ENCODE data around the gene TMEM132D. TPM values are rescaled to one million over a fixed set of nuclear protein-coding genes. Genes with fewer than 3 reads are reported as not detected.
"Not testable (repeated sequence)": the region's sequence is repeated elsewhere in the genome, so short reads cannot be mapped to it uniquely, and the experiment has no call there.

TMEM132D gene
- total RNA-seq, 1 experiment from 2014 or later: 0.36 TPM

DNA sequence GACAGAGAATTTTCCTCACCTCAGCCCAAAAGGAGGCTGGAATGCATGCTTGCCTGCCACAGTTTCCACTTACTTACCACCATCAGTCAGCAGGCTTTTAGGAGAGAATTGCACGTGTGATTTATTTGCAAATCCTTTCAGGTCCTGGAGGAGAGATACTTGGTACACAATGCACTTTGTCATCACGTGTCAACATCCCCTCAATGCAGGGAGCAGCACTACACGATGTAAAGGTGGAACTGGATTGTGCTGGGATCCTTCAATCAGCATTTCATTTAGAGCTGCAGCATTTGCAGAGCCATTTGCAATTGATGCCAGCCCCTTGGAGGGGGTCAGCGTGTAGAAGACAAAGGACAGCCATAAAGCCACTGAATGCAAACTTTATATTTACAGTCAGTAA is 832.5 kb downstream of the TMEM132D start:
- no peak for DNase-seq (ENCODE audit: low read depth)

DNA sequence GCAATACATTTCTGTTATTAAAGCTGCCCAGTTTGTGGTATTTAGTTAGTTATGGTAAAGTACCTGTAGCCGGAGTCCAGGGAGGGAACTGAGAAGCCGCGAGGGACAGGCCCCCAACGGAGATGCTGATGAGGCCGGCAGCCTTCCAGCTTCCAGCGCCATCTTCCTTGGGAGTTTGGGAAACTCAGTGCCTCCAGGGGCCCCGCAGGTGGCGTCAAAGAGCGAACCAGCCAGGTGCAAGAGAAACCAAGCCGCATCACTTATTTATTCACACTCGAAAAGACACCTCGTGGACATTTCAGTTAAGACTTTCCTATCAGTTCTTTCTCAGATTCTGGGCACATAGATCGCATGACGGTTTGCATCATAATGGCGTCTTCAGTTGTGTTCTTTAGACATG is 833.9 kb downstream of the TMEM132D start:
- DNase-seq (ENCODE audit: low read depth): no peak

DNA sequence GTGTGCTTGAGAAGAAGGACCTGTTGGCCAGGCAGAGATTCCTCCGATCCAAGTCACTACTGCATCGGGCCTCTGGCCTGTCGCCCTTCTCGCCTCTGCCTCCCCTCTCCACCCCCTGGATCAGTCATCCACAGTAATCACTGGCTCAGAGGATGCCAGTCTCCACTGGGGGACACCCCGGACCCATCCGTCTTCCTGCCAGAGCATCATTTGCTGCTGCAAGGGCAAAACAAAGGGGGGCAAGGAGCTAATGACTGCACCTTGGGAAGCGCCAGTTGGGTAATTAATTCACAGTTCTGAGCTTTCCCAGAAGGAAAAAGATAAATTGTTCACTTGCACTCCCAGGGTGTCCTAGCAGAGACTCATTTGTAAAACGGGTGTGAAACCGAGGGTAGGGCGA is 835.1 kb downstream of the TMEM132D start:
- DNase-seq (ENCODE audit: low read depth): no peak

DNA sequence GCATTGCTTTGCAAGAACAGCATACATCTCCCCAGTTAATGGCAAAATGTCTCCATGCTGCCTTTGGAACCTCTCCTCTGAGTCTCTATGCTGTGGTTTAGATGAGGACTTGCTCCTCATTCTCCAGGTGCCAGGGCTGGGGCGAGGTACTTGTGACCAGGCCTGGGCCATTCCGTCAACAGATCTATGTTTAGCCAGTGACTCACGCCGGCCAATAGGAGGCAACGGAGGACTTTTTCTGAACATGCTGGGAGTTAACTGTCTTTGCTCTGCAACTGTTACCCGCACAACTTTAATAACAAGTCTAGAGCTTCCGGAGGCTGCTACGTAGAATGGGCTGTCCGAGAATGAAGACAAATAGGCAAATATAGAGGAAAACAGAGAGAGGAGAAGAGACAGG is 836.3 kb downstream of the TMEM132D start:
- DNase-seq (ENCODE audit: low read depth): peak; percentile 12

DNA sequence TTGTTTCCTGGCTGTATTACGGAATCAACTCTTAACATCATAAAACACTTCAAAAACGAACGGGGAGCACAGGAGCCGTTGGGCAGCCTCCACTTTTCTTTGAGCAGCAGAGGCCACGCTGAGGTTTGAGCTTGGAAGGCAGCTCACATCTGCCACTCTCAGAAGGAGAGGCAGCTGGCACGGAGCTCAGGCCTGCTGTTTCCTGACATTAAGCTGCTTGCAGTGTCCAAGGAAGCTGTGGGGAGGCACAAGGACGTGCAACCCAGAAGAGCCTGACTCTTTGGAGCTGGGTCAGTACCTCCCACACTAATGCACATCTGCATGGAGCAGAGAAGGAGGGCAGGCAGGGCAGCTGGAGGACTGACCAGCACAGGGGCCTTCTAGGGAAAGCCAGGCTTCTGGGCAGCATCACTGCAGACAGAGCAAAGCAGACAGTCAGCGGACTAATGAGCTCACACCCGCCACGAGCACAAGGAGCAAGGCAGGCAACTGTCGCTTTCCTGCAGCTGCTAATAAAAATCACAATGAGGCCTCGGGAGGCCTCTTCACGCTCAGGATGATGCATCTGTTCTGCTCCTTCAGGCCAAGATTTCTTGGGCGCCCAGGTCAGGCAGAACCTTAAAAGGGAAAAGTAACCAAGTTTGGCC is 839.5 kb downstream of the TMEM132D start:
- no peak for DNase-seq (ENCODE audit: low read depth)

DNA sequence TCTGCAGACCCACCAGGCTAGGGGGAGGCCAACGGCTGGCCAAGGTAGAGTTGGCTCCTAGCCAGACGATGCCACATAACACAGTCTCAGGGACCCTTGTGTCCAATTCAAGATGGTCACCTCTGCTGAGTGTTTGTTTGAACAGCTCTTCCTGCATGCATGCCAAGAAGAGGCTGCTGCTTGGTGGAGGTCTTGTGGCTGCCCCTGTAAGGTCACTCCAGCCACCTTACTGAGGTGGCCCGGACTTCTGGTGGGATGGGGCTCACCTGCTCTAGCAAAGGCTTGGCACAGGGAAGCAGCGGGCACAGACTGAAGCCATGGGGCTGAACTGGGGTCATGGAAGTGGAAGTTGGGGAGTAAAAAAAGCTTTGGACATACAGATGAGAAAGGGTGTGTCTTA is 840.2 kb downstream of the TMEM132D start:
- no peak for DNase-seq (ENCODE audit: low read depth)

DNA sequence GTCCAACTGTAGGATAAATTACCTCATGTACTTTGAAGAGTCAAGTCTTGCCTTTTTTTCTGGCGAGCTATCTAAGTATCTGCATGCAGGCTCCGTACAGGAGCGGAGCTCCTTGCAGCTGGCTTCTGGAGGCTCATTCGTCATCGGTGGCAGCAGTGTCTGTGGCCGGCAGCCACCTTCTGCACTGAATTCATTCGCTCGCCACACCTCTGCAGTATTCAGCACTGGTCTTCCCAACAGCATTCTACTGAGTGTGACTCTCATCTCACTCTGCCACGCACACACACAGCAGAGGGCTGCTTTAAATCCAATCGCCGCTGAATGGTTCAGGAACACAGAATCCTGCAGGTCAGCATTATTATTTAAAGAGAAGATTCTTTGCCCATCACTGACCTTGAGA is 850.6 kb downstream of the TMEM132D start:
- no peak for DNase-seq (ENCODE audit: low read depth)

DNA sequence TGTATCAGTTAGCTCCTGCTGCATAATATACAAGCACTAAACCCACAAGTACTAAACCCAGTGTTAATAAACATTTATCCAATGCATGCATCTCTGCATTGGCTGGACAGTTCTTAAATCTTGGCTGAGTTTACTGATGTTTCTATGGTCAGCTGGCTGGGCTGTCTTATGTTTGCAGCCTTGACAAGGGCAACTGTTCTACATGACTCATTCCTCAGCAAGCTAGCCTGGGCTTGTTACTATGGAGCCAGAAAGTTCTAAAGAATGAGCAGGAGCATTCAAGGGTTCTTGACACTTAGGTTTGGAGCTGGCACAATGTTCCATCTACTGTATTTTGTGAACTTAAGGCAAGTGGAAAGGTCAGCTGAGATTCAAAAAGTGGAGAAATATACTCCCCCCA is 851.5 kb downstream of the TMEM132D start:
- DNase-seq (ENCODE audit: low read depth): no peak

DNA sequence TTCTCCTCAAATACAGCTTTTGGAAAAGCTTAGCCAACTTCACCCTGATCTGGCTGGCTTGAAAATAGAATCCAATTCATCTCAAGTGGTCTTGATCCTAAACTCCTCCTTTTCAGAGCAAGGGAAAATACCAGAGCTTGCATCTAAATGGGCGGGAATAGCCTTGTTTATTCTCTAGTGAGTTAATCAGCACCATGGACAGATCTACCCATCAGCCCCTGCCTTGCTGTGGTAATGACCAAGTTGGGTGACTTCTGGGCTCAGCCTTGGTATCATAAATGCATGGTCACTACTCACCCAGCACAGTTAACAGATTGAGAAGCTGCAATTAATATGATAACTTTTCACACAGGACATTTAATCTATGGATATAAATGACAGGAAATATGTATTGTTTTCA is 853.9 kb downstream of the TMEM132D start:
- DNase-seq (ENCODE audit: low read depth): peak; percentile 15

DNA sequence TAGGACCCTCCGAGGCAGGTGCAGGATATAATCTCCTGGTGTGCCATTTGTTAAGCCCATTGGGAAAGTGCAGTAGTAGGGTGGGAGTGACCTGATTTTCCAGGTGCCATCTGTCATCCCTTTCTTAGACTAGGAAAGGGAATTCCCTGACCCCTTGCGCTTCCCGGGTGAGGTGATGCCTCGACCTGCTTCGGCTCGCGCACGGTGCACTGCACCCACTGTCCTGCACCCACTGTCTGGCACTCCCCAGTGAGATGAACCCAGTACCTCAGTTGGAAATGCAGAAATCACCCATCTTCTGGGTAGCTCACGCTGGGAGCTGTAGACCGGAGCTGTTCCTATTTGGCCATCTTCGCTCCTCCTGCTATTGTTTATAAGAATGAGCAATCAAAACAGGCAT is 860.5 kb downstream of the TMEM132D start:
- DNase-seq (ENCODE audit: low read depth): not testable (repeated sequence)

DNA sequence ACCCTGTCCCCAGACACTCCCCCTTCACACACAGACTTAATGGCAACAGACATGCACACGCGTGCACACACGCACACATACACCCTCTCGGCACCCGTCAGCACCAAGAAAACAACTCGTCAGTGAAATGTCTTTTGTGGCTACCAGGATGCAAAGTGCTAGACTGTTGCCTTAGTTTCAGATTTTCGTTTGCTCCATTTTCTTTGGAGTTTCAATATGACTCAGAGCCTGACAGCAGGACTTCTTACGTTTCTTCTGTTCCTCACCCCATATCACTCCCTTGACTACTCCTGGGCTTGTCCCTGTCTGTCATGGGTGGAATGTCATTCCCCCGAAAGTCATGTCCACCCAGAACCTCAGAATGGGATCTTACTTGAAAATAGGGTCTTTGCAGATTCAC is 867.7 kb downstream of the TMEM132D start:
- no peak for DNase-seq (ENCODE audit: low read depth)

DNA sequence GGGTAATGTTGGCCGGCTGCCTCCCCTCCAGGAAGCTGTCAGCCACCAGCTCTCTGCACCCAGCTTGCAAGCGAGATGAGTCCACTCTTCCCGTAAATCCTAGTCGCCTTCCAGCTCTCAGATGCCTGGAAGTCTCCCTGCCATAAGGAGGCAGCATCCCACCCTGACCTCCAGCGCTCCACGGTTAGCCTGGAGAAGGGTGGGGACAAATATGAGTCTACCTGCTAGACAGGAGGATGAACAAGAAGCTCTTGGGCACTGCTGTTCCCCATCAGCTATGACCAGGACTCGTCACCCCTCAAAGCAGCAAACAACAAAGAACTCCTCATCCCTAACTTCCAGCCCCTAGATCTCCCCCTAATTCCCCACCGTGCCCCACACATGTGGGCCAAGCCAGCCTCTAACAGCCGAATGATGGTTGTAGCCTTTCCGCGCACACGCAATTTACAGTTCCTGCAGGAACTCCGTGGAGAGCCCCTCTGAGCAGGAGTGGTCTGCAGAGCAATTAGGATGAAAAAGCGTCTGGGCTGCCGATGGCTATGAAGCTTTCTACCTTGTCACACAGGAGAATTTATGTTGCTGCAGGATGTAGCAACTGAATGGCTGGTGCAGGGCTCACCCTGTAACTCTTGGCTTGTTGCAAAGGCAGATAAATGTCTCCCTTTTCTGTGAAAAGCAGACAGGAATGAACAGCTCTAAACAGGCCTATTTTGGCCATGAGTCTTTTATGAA is 869.1 kb downstream of the TMEM132D start:
- DNase-seq (ENCODE audit: low read depth): no peak

DNA sequence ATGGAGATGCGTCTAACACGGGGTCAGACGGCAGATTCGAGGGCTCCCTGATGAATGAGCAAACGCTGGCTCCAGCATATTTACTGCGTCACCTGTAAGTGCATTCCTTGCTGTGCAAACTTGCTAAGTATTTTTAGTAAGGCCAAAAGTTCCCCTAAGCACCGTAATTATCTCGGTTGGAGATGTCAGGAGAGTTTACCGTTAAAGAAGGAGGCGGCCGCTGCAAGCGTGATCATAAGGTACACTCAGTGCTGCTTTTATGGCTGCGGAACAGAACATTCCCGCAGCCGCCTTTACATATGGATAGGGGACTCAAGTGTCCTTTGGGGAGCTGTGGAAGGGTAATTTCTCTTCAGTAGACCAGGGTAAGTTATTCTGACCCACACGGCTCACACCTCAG is 875.0 kb downstream of the TMEM132D start:
- DNase-seq (ENCODE audit: low read depth): no peak

DNA sequence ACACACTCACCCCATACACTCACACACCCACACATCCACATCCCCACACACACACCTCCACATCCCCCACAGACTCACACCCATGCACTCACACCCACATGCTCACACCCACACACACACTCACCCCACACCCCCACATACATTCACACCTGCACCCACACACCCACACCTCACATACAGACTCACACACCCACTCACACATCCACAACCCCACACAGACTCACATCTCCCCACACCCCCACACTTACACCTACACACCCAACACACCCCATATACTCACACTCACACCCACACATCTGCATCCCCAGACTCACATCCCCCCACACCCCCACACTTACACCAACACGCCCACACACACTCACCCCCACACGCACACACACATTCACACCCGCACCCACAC is 878.8 kb downstream of the TMEM132D start:
- DNase-seq (ENCODE audit: low read depth): no peak
